ENCODE results near the gene CDC45.

- TF ChIP-seq EZH2 (IDR thresholded peaks at IDR 0.05; ENCODE audit: low read depth): no peak
- TF ChIP-seq, protein P1, sequence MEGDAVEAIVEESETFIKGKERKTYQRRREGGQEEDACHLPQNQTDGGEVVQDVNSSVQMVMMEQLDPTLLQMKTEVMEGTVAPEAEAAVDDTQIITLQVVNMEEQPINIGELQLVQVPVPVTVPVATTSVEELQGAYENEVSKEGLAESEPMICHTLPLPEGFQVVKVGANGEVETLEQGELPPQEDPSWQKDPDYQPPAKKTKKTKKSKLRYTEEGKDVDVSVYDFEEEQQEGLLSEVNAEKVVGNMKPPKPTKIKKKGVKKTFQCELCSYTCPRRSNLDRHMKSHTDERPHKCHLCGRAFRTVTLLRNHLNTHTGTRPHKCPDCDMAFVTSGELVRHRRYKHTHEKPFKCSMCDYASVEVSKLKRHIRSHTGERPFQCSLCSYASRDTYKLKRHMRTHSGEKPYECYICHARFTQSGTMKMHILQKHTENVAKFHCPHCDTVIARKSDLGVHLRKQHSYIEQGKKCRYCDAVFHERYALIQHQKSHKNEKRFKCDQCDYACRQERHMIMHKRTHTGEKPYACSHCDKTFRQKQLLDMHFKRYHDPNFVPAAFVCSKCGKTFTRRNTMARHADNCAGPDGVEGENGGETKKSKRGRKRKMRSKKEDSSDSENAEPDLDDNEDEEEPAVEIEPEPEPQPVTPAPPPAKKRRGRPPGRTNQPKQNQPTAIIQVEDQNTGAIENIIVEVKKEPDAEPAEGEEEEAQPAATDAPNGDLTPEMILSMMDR (conservative IDR thresholded peaks at IDR 0.05): no peak
Measured at GRCh38 chr22:19492504-19493174, 12.9 kb downstream of the CDC45 start.
